ENCODE results near the gene LRP3. TPM values are rescaled to one million over a fixed set of nuclear protein-coding genes. Genes with fewer than 3 reads are reported as not detected.

Gene LRP3
- total and polyA plus RNA-seq, 7 donors: 3.9 to 31.5 (median 17.1) TPM

- DNase-seq: no peak
- Histone ChIP-seq H3K4me3 (no peak overlapping the region), H3K36me3 (no peaks in the 10 kb centered on the region), H3K9me3 (peaks cover 0 to 2% (median 0%) of the 10 kb centered on the region in 4 donors), H3K27ac (no peak overlapping the region), H3K4me1 (no peaks in the 10 kb centered on the region), H3K27me3 (peaks cover 0 to 15% (median 0%) of the 10 kb centered on the region in 3 donors)
- intact Hi-C loops (cut with DNase I): no loop called here
- 84 to 100% methylated on average over 1 of the region's 1 CpG for WGBS, 2 donors
- TF ChIP-seq CTCF (IDR thresholded peaks at IDR 0.05): no peak
- no peak for TF ChIP-seq POLR2AphosphoS5 (IDR thresholded peaks at IDR 0.05)
- TF ChIP-seq EP300 (IDR thresholded peaks at IDR 0.05): no peak
- TF ChIP-seq POLR2A (IDR thresholded peaks at IDR 0.05): no peak
These were observed 53.3 kb downstream of the LRP3 start for GRCh38 chr19:33247441-33247819.

GRCh38 chr19:33248104-33248503, 54.0 kb downstream of the LRP3 start:
- Histone ChIP-seq H3K4me3 (no peak overlapping the region), H3K27ac (no peak overlapping the region), H3K36me3 (no peaks in the 10 kb centered on the region), H3K4me1 (no peaks in the 10 kb centered on the region), H3K9me3 (peaks cover 0 to 2% (median 0%) of the 10 kb centered on the region in 4 donors), H3K27me3 (peaks cover 0 to 22% (median 6%) of the 10 kb centered on the region in 3 donors)
- intact Hi-C loops (cut with DNase I): no loop called here
- DNase-seq: no peak
- TF ChIP-seq POLR2AphosphoS5 (IDR thresholded peaks at IDR 0.05) (no peak), CTCF (IDR thresholded peaks at IDR 0.05) (no peak), POLR2A (IDR thresholded peaks at IDR 0.05) (no peak), EP300 (IDR thresholded peaks at IDR 0.05) (no peak)
- 90 to 91% methylated on average over 8 of the region's 8 CpGs for WGBS, 2 donors

- no peaks in the 10 kb centered on the region for H3K36me3 ChIP-seq
- H3K9me3 ChIP-seq: peaks cover 0 to 2% (median 0%) of the 10 kb centered on the region in 4 donors
- H3K4me3 ChIP-seq: no peak overlapping the region
- intact Hi-C loops (cut with DNase I): no loop called here
- H3K27me3 ChIP-seq: peaks cover 0 to 27% (median 8%) of the 10 kb centered on the region in 3 donors
- DNase-seq: no peak
- H3K27ac ChIP-seq: no peak overlapping the region
- no peaks in the 10 kb centered on the region for H3K4me1 ChIP-seq
- no peak for TF ChIP-seq EP300 (IDR thresholded peaks at IDR 0.05)
- TF ChIP-seq POLR2AphosphoS5 (IDR thresholded peaks at IDR 0.05): no peak
- no peak for TF ChIP-seq POLR2A (IDR thresholded peaks at IDR 0.05)
- TF ChIP-seq CTCF (IDR thresholded peaks at IDR 0.05): no peak
- 71 to 79% methylated on average over 11 of the region's 11 CpGs for WGBS, 2 donors
These were observed 54.4 kb downstream of the LRP3 start for GRCh38 chr19:33248553-33248953.

GRCh38 chr19:33248954-33249613, 55.0 kb downstream of the LRP3 start:
- Histone ChIP-seq H3K4me3 (no peak overlapping the region), H3K27ac (no peak overlapping the region), H3K27me3 (peaks cover 0 to 31% (median 8%) of the 10 kb centered on the region in 3 donors), H3K4me1 (no peaks in the 10 kb centered on the region), H3K36me3 (no peaks in the 10 kb centered on the region), H3K9me3 (peaks cover 0 to 2% (median 0%) of the 10 kb centered on the region in 4 donors)
- no peak for DNase-seq
- WGBS, 2 donors: 21 to 45% methylated on average over 28 of the region's 28 CpGs
- TF ChIP-seq CTCF (IDR thresholded peaks at IDR 0.05) (no peak), POLR2A (IDR thresholded peaks at IDR 0.05) (no peak), EP300 (IDR thresholded peaks at IDR 0.05) (no peak)
- intact Hi-C loops (cut with DNase I): no loop called here

All from sigmoid colon (tissue), 7 donors.